Stomach smooth muscle (tissue), 2 donors: ENCODE results near the gene F2RL2.

Experiments
- H3K27ac ChIP-seq: one replicate; pipeline ENCODE4 v1.7.0; 2013; ENCODE audit warnings: mild to moderate bottlenecking, low read length, inconsistent platforms
- H3K27me3 ChIP-seq, 2 donors: one replicate each; pipeline ENCODE4 v1.7.0; 2013; ENCODE audit warnings: low read length in 2 of 2; ENCODE audit not compliant: insufficient read depth in 2 of 2, control insufficient read depth in 1 of 2
- H3K36me3 ChIP-seq, 2 donors: one replicate each; pipeline ENCODE4 v1.7.0; 2013; ENCODE audit warnings: low read length in 2 of 2; ENCODE audit not compliant: control insufficient read depth in 2 of 2, insufficient read depth in 2 of 2
- H3K4me1 ChIP-seq: one replicate; pipeline ENCODE4 v1.7.0; 2013; ENCODE audit warnings: low read length; ENCODE audit not compliant: control insufficient read depth, insufficient read depth
- H3K4me3 ChIP-seq, 2 donors: one replicate each; pipeline ENCODE4 v1.7.0; 2013; ENCODE audit warnings: low read length in 2 of 2
- H3K9ac ChIP-seq, 2 donors: one replicate each; pipeline ENCODE4 v1.7.0; 2013; ENCODE audit warnings: low read length in 2 of 2, mild to moderate bottlenecking in 1 of 2
- H3K9me3 ChIP-seq, 2 donors: one replicate each; pipeline ENCODE4 v1.7.0; 2013; ENCODE audit warnings: low read length in 2 of 2; ENCODE audit not compliant: control insufficient read depth in 2 of 2
- donor health status: healthy.
- donor health status: Pancreatic carcinoma.

The F2RL2 gene

GRCh38 chr5:76652809-76653414 lies 29.7 kb upstream of the F2RL2 start:
- Histone ChIP-seq H3K9ac (no peak overlapping the region), H3K36me3 (no peaks in the 10 kb centered on the region), H3K9me3 (peaks cover 0 to 1% of the 10 kb centered on the region in 2 donors), H3K4me1 (no peaks in the 10 kb centered on the region), H3K4me3 (no peak overlapping the region), H3K27me3 (no peaks in the 10 kb centered on the region), H3K27ac (no peak overlapping the region)

DNA sequence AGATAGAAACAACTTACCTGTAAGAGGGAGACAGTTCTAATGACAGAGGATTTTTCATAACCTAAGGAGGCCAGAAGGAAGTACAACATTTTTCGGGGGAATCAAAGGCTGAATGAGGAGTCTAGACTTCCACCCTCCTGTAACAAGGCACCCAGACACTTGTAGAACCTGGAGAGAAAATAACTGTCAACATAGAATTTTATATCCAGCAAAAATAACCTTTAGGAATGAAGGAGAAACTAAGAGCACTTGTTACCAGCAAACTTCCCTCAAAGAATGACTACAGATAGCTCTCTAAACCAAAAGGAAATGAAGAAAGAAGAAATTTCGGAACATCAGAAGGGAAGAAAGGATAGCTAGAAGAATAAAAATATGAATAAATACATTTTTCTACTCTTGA lies 25.9 kb upstream of the F2RL2 start:
- Histone ChIP-seq H3K27me3 (no peaks in the 10 kb centered on the region), H3K27ac (no peak overlapping the region), H3K9ac (no peak overlapping the region), H3K9me3 (peaks cover 0 to 3% of the 10 kb centered on the region in 2 donors), H3K4me1 (no peaks in the 10 kb centered on the region), H3K4me3 (no peak overlapping the region), H3K36me3 (no peaks in the 10 kb centered on the region)

DNA sequence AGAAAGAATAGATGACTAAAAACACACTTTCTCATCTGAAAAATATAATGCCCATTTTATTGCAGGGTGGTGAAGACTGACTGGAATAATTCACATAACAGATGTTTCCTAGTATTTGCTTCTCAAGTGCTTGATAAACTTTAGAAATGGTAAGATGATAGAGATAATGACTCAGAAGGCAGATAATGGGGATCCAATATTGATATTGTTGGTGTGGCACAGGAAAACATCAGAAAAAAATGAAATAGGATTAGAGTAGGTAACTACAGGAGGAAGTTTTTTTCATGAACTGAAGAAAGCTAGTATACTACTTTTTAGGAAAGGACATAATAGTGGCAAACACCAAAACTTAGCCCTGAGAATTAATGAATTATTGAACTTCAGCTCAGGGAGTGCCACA lies 20.2 kb upstream of the F2RL2 start:
- no peak overlapping the region for H3K27ac ChIP-seq
- no peaks in the 10 kb centered on the region for H3K4me1 ChIP-seq
- no peak overlapping the region for H3K4me3 ChIP-seq
- no peaks in the 10 kb centered on the region for H3K27me3 ChIP-seq
- H3K9me3 ChIP-seq, result peaks cover 0 to 3% of the 10 kb centered on the region in 2 donors
- H3K36me3 ChIP-seq, result no peaks in the 10 kb centered on the region
- no peak overlapping the region for H3K9ac ChIP-seq

GRCh38 chr5:76642390-76643040 lies 19.3 kb upstream of the F2RL2 start:
- no peaks in the 10 kb centered on the region for H3K27me3 ChIP-seq
- no peak overlapping the region for H3K27ac ChIP-seq
- H3K4me1 ChIP-seq, result no peaks in the 10 kb centered on the region
- H3K36me3 ChIP-seq, result no peaks in the 10 kb centered on the region
- H3K9me3 ChIP-seq, result no peaks in the 10 kb centered on the region
- H3K9ac ChIP-seq, result no peak overlapping the region
- no peak overlapping the region for H3K4me3 ChIP-seq

DNA sequence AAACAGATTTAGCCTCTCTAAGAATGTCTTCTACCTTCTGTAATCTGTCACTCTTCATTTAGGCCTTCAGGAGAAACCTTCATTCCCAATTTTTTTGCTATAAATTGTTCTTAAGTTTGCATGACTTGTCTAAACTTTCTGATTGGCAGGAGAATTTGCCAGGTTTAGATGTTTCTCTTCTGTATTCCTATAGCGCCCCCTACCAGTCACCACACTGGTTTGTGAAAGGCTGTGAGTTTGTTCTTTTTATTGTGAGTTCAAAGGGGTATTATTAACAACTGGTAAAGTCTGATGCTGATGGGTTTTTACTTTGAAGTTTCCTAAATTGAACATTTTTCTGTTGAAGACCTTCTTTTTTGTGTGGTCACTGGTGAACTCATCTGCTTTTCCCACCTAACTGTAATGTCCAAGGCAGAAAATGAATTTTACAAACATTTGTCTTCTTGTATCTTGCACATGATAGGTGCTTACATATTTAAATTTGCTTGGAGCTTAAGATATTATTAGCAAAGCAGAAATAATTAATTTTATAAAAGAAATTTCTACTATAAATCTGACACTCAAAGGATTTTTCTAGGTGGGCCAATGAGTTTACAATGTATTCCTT lies 18.4 kb upstream of the F2RL2 start:
- Histone ChIP-seq H3K9me3 (no peaks in the 10 kb centered on the region), H3K27ac (no peak overlapping the region), H3K27me3 (no peaks in the 10 kb centered on the region), H3K4me1 (no peaks in the 10 kb centered on the region), H3K36me3 (no peaks in the 10 kb centered on the region), H3K4me3 (no peak overlapping the region), H3K9ac (no peak overlapping the region)

- H3K4me3 ChIP-seq, result no peak overlapping the region
- no peaks in the 10 kb centered on the region for H3K9me3 ChIP-seq
- H3K9ac ChIP-seq, result no peak overlapping the region
- no peak overlapping the region for H3K27ac ChIP-seq
- no peaks in the 10 kb centered on the region for H3K4me1 ChIP-seq
- H3K27me3 ChIP-seq, result no peaks in the 10 kb centered on the region
- no peaks in the 10 kb centered on the region for H3K36me3 ChIP-seq
Measured at GRCh38 chr5:76638479-76638878, 15.3 kb upstream of the F2RL2 start.

GRCh38 chr5:76637490-76637889 lies 14.3 kb upstream of the F2RL2 start:
- no peak overlapping the region for H3K27ac ChIP-seq
- no peaks in the 10 kb centered on the region for H3K27me3 ChIP-seq
- H3K4me1 ChIP-seq, result no peaks in the 10 kb centered on the region
- no peak overlapping the region for H3K9ac ChIP-seq
- H3K36me3 ChIP-seq, result no peaks in the 10 kb centered on the region
- no peak overlapping the region for H3K4me3 ChIP-seq
- no peaks in the 10 kb centered on the region for H3K9me3 ChIP-seq

DNA sequence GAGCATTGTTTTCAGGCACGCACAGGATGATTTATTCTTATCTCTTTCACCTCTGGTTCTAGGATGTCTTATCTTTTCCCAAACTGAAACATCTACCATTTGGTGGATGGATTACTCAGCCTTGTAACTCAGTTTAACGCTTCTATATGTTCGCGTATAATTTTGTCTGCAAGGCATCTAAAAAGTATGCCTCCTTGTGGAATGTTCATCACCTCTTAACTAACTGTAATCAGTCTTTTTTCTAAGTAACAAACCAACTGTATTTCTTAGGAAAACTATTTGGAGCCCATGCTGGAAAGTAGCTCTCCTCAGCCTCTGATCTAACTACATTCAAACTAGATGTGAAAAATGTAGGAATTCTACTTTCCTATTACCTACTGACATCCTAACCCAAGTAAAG lies 11.5 kb upstream of the F2RL2 start:
- Histone ChIP-seq H3K9me3 (no peaks in the 10 kb centered on the region), H3K4me1 (no peaks in the 10 kb centered on the region), H3K9ac (no peak overlapping the region), H3K27me3 (no peaks in the 10 kb centered on the region), H3K27ac (no peak overlapping the region), H3K4me3 (no peak overlapping the region), H3K36me3 (no peaks in the 10 kb centered on the region)

DNA sequence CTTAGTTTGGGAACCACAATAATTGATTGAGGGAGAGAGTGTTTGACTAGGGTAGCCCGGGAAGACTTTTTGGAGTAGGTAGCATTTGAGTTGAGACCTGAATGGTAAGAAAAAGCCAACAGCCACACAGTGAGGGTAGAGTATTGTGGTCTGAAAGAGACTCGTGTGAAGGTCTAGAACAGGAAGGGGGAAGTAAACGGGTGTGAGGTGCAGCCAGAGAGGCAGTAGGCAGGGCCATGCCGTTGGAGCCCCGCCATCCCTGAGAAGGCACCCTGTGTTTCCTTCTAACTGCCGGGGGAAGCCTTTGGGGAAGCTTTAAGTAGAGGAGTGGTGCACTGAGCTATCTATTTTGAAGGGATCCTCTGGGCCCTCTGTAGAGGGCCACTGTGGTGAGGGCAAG lies 3.5 kb upstream of the F2RL2 start:
- no peak overlapping the region for H3K9ac ChIP-seq
- no peaks in the 10 kb centered on the region for H3K36me3 ChIP-seq
- H3K27me3 ChIP-seq, result no peaks in the 10 kb centered on the region
- no peaks in the 10 kb centered on the region for H3K9me3 ChIP-seq
- H3K4me1 ChIP-seq, result no peaks in the 10 kb centered on the region
- H3K27ac ChIP-seq, result no peak overlapping the region
- H3K4me3 ChIP-seq, result no peak overlapping the region

DNA sequence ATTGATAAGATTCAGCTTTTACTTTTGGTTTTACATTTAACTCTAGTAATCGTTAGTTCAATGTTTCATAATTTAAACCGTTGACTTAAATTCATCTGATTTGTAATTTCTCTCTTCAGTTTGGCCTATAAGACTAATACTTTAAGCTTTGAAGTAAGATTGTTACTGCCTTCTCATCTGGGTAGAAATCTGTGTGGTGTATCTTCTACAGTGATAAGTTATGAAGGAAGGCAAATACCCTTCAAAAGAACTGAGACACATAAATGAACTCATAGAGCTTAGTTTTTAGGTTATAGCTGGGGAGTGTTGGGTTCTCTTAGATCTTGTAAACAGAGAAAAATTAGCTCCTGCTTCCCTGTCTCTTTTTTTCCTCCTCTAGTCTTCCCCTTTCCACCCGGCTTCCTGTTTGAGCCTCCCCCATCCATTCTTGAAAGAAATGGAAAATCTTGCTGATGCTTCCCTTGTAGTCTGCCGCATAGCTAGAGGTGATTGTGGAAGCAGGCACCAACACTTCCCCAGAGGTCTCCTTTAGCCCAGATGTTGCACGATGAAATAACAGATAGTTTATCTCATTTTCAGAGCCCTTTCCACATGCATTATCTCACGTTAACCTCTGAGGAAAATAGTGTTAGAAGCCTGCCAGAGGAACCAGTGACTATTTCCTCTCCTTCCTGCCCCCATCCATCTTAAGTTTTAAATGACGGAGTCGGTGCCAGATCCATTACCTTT lies 2.0 kb upstream of the F2RL2 start:
- Histone ChIP-seq H3K9me3 (no peaks in the 10 kb centered on the region), H3K9ac (no peak overlapping the region), H3K27me3 (no peaks in the 10 kb centered on the region), H3K4me1 (no peaks in the 10 kb centered on the region), H3K36me3 (no peaks in the 10 kb centered on the region), H3K27ac (no peak overlapping the region), H3K4me3 (no peak overlapping the region)
